Activated CD8-positive, alpha-beta T cell treated with anti-CD3 and anti-CD28 coated beads for 36 hours (primary cell): Measurements from ENCODE around the gene WDHD1. TPM values are rescaled to one million over a fixed set of nuclear protein-coding genes. Genes with fewer than 3 reads are reported as not detected.
"Not testable (repeated sequence)": the region's sequence is repeated elsewhere in the genome, so short reads cannot be mapped to it uniquely, and the experiment has no call there.

Experiments
- ATAC-seq: fragments of 200-7000 bp; cut with Tn5 transposase; one replicate; pipeline ENCODE4 v1.10.0; 2021; ENCODE audit warnings: mild to moderate bottlenecking, moderate library complexity
- CTCF ChIA-PET: fragments of 350-600 bp; sonication (Branson Sonifier 250); formaldehyde crosslinking; loops from one replicate; lab custom pipeline; 2021; ENCODE audit warnings: antibody characterized with exemption; lab: Charles Lee
- POLR2A ChIA-PET: fragments of 350-600 bp; sonication (Branson Sonifier 250); formaldehyde crosslinking; loops from one replicate; lab custom pipeline; 2021; ENCODE audit warnings: antibody characterized with exemption; lab: Charles Lee
- DNase-seq: peaks from one replicate; pipeline ENCODE4 v3.0.0-alpha.2; 2020
- H3K27ac Mint-ChIP-seq: one replicate; pipeline ENCODE4 v1.8.0; 2021; ENCODE audit warnings: mild to moderate bottlenecking, mixed read lengths
- H3K27me3 Mint-ChIP-seq: one replicate; pipeline ENCODE4 v1.8.0; 2021; ENCODE audit warnings: mixed read lengths
- H3K36me3 Mint-ChIP-seq: one replicate; pipeline ENCODE4 v1.8.0; 2021; ENCODE audit warnings: low read depth, mixed read lengths
- H3K4me1 Mint-ChIP-seq: one replicate; pipeline ENCODE4 v1.8.0; 2021; ENCODE audit warnings: low read depth, mixed read lengths
- H3K4me3 Mint-ChIP-seq: one replicate; pipeline ENCODE4 v1.8.0; 2021; ENCODE audit warnings: mild to moderate bottlenecking, moderate library complexity, mixed read lengths
- H3K9me3 Mint-ChIP-seq: one replicate; pipeline ENCODE4 v1.8.0; 2021; ENCODE audit warnings: mixed read lengths
- CTCF ChIP-seq: fragments of 200-600 bp; IDR thresholded peaks from one replicate; pipeline ENCODE4 v1.8.0; 2022; ENCODE audit warnings: antibody characterized with exemption, mild to moderate bottlenecking
- intact Hi-C: fragments of 100-400 bp; cut with micrococcal nuclease; formaldehyde crosslinking; loops from one replicate; pipeline ENCODE4 v1.10.0; 2022
- total RNA-seq, 2 experiments: library from RNA; stranded (reverse); gene quantifications; one replicate each; pipeline ENCODE4 v1.2.3, GENCODE V29; 2021

The WDHD1 gene
- total RNA-seq, 2 experiments from 2014 or later = 59.8 to 68.4 TPM

GRCh38 chr14:54955143-54955542 is 71.8 kb downstream of the WDHD1 start:
- intact Hi-C loops = no loop called here
- Mint-ChIP-seq H3K9me3 (no peaks in the 10 kb centered on the region), H3K27ac (no peak overlapping the region), H3K4me1 (no peaks in the 10 kb centered on the region), H3K4me3 (no peak overlapping the region), H3K36me3 (peaks cover 49% of the 10 kb centered on the region), H3K27me3 (no peaks in the 10 kb centered on the region)
- DNase-seq = no peak
- ChIA-PET POLR2A (interaction anchor here (1.0 kb wide), 1 partner anchor 11 kb away, joined by 3 read pairs; no protein-coding TSS in a partner anchor), CTCF (no interaction called here)
- TF ChIP-seq CTCF = no peak
- ATAC-seq = no peak

GRCh38 chr14:54953609-54954008 is 73.3 kb downstream of the WDHD1 start:
- CTCF ChIA-PET, intact Hi-C loops, H3K4me3 Mint-ChIP-seq, POLR2A ChIA-PET, H3K27ac Mint-ChIP-seq, H3K4me1 Mint-ChIP-seq, DNase-seq, ATAC-seq, H3K27me3 Mint-ChIP-seq, H3K9me3 Mint-ChIP-seq: not testable (repeated sequence)
- H3K36me3 Mint-ChIP-seq = peaks cover 54% of the 10 kb centered on the region

- intact Hi-C loops, CTCF ChIA-PET, H3K4me3 Mint-ChIP-seq, H3K9me3 Mint-ChIP-seq, H3K4me1 Mint-ChIP-seq, H3K27me3 Mint-ChIP-seq, POLR2A ChIA-PET, H3K27ac Mint-ChIP-seq, DNase-seq, ATAC-seq: not testable (repeated sequence)
- H3K36me3 Mint-ChIP-seq = peaks cover 56% of the 10 kb centered on the region
Measured at GRCh38 chr14:54952803-54953202, 74.1 kb downstream of the WDHD1 start.

DNA sequence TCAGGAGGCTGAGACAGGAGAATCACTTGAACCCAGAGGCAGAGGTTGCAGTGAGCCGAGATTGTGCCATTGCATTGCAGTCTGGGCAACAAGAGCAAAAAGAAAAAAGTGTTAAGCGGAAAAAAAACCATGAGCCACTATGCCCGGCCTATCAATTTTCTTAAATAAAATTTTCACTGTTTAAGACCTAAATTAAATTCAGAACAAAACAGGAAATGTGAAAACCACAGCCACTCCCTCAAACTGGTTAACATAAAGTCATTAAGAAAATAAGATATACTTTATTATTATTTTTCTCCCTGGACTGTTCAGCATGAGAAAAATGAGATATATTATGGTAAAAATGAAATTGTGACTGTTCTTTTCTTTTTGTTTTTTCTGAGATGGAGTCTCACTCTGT is 79.7 kb downstream of the WDHD1 start:
- ChIA-PET POLR2A (no interaction called here), CTCF (no interaction called here)
- Mint-ChIP-seq H3K27ac (no peak overlapping the region), H3K36me3 (peaks cover 65% of the 10 kb centered on the region), H3K4me3 (no peak overlapping the region), H3K4me1 (no peaks in the 10 kb centered on the region), H3K9me3 (peaks cover 1% of the 10 kb centered on the region), H3K27me3 (no peaks in the 10 kb centered on the region)
- ATAC-seq (no peak), DNase-seq (no peak)
- no peak for TF ChIP-seq CTCF
- intact Hi-C loops = no loop called here

- H3K4me3 Mint-ChIP-seq = no peak overlapping the region
- no peaks in the 10 kb centered on the region for H3K27me3 Mint-ChIP-seq
- H3K27ac Mint-ChIP-seq = no peak overlapping the region
- ATAC-seq (no peak), DNase-seq (no peak)
- intact Hi-C loops = no loop called here
- ChIA-PET POLR2A (interaction anchor here (1.1 kb wide), 1 partner anchor 18 kb away, joined by 3 read pairs; no protein-coding TSS in a partner anchor), CTCF (interaction anchor here (1.3 kb wide), 1 partner anchor 43 kb away, joined by 5 read pairs; the partner anchor contains the start of gene GCH1)
- H3K9me3 Mint-ChIP-seq = peaks cover 1% of the 10 kb centered on the region
- no peak for TF ChIP-seq CTCF
- peaks cover 63% of the 10 kb centered on the region for H3K36me3 Mint-ChIP-seq
- H3K4me1 Mint-ChIP-seq = no peaks in the 10 kb centered on the region
Measured at GRCh38 chr14:54946500-54946899, 80.4 kb downstream of the WDHD1 start.

GRCh38 chr14:54944737-54945391 is 82.0 kb downstream of the WDHD1 start:
- no peak for ATAC-seq
- Mint-ChIP-seq H3K36me3 (peaks cover 58% of the 10 kb centered on the region), H3K27ac (no peak overlapping the region), H3K27me3 (no peaks in the 10 kb centered on the region), H3K9me3 (peaks cover 1% of the 10 kb centered on the region), H3K4me1 (no peaks in the 10 kb centered on the region), H3K4me3 (no peak overlapping the region)
- TF ChIP-seq CTCF = no peak
- CTCF ChIA-PET = no interaction called here
- DNase-seq = no peak
- POLR2A ChIA-PET = no interaction called here
- intact Hi-C loops = no loop called here
